Nephron progenitor cell (in vitro differentiated cells): ENCODE results near the gene GZMH.

Source experiments
- DNase-seq: peaks from one replicate; pipeline ENCODE4 v3.0.0; 2021
- H3K27ac Mint-ChIP-seq: 2 replicates; pipeline ENCODE4 v1.8.0; 2021; ENCODE audit warnings: mild to moderate bottlenecking, moderate library complexity, mixed read lengths
- H3K27me3 Mint-ChIP-seq: 2 replicates; pipeline ENCODE4 v1.8.0; 2021; ENCODE audit warnings: mild to moderate bottlenecking, low read depth, mixed read lengths; ENCODE audit not compliant: poor library complexity
- H3K36me3 Mint-ChIP-seq: 2 replicates; pipeline ENCODE4 v1.8.0; 2021; ENCODE audit warnings: low read depth, mixed read lengths
- H3K4me1 Mint-ChIP-seq: 2 replicates; pipeline ENCODE4 v1.8.0; 2021; ENCODE audit warnings: mixed read lengths
- H3K4me3 Mint-ChIP-seq: 2 replicates; pipeline ENCODE4 v1.8.0; 2021; ENCODE audit warnings: mild to moderate bottlenecking, moderate library complexity, mixed read lengths
- H3K9me3 Mint-ChIP-seq: 2 replicates; pipeline ENCODE4 v1.8.0; 2021; ENCODE audit warnings: mild to moderate bottlenecking, moderate library complexity, mixed read lengths
- CTCF ChIP-seq: fragments of 200-600 bp; sonication (generic); IDR thresholded peaks from 2 replicates; pipeline ENCODE4 v1.5.0; 2021; ENCODE audit warnings: antibody characterized with exemption

GZMH gene

GRCh38 chr14:24629521-24629920 lies 20.0 kb upstream of the GZMH start:
- H3K36me3 Mint-ChIP-seq, result no peaks in the 10 kb centered on the region
- TF ChIP-seq CTCF, result no peak

GRCh38 chr14:24613747-24614146 lies 4.3 kb upstream of the GZMH start:
- no peak overlapping the region for H3K27ac Mint-ChIP-seq
- H3K4me1 Mint-ChIP-seq, result peaks cover 2% of the 10 kb centered on the region
- DNase-seq, result no peak
- H3K27me3 Mint-ChIP-seq, result peaks cover 3% of the 10 kb centered on the region
- H3K36me3 Mint-ChIP-seq, result no peaks in the 10 kb centered on the region
- no peak overlapping the region for H3K4me3 Mint-ChIP-seq
- H3K9me3 Mint-ChIP-seq, result peaks cover 33% of the 10 kb centered on the region
- no peak for TF ChIP-seq CTCF

More at GRCh38 chr14:24629521-24629920, 20.0 kb upstream of the GZMH start:
- peaks cover 7% of the 10 kb centered on the region for H3K27me3 Mint-ChIP-seq
- peaks cover 8% of the 10 kb centered on the region for H3K9me3 Mint-ChIP-seq
- no peak for DNase-seq
- H3K4me1 Mint-ChIP-seq, result no peaks in the 10 kb centered on the region
- H3K27ac Mint-ChIP-seq, result no peak overlapping the region
- H3K4me3 Mint-ChIP-seq, result no peak overlapping the region

- Mint-ChIP-seq H3K27me3 (peaks cover 3% of the 10 kb centered on the region), H3K4me1 (peaks cover 7% of the 10 kb centered on the region), H3K9me3 (peaks cover 28% of the 10 kb centered on the region), H3K4me3 (no peak overlapping the region), H3K27ac (no peak overlapping the region), H3K36me3 (no peaks in the 10 kb centered on the region)
- TF ChIP-seq CTCF, result no peak
- DNase-seq, result no peak
Measured at GRCh38 chr14:24613241-24613640, 3.8 kb upstream of the GZMH start.

GRCh38 chr14:24612196-24612595 lies 2.7 kb upstream of the GZMH start:
- Mint-ChIP-seq H3K27me3 (peaks cover 3% of the 10 kb centered on the region), H3K4me1 (peaks cover 17% of the 10 kb centered on the region), H3K9me3 (peaks cover 18% of the 10 kb centered on the region), H3K27ac (no peak overlapping the region), H3K36me3 (no peaks in the 10 kb centered on the region), H3K4me3 (no peak overlapping the region)
- TF ChIP-seq CTCF, result no peak
- DNase-seq, result no peak

- Mint-ChIP-seq H3K4me1 (peaks cover 36% of the 10 kb centered on the region), H3K27ac (peak overlapping the region; percentile 83), H3K36me3 (no peaks in the 10 kb centered on the region), H3K4me3 (no peak overlapping the region), H3K27me3 (peaks cover 5% of the 10 kb centered on the region), H3K9me3 (peaks cover 28% of the 10 kb centered on the region)
- TF ChIP-seq CTCF, result no peak
- peak; percentile 21 for DNase-seq
Measured at GRCh38 chr14:24607635-24608514, 1.6 kb downstream of the GZMH start.

- no peaks in the 10 kb centered on the region for H3K36me3 Mint-ChIP-seq
- no peak for TF ChIP-seq CTCF
- no peak overlapping the region for H3K4me3 Mint-ChIP-seq
- H3K27ac Mint-ChIP-seq, result peak overlapping the region; percentile 83
- peaks cover 28% of the 10 kb centered on the region for H3K9me3 Mint-ChIP-seq
- no peak for DNase-seq
- H3K27me3 Mint-ChIP-seq, result peaks cover 5% of the 10 kb centered on the region
- H3K4me1 Mint-ChIP-seq, result peaks cover 36% of the 10 kb centered on the region
Measured at GRCh38 chr14:24607081-24607480, 2.4 kb downstream of the GZMH start.
